ENCODE results near the gene TSLP. TPM values are rescaled to one million over a fixed set of nuclear protein-coding genes. Genes with fewer than 3 reads are reported as not detected.

Gene TSLP
- total and polyA plus RNA-seq, 2 of the 4 experiments (the other 2 are of a cell fraction), result 0.54 to 1.6 TPM

GRCh38 chr5:111058064-111058463 is 13.4 kb upstream of the TSLP start:
- no peak overlapping the region for H3K4ac ChIP-seq (ENCODE audit: low read depth, low read length)
- H4K8ac ChIP-seq (ENCODE audit: low read depth in 2 of 2, low read length in 2 of 2), result no peak overlapping the region
- in situ Hi-C loops (cut with MboI; ENCODE audit: low sequenced_read_pairs) (no loop called here), intact Hi-C loops (cut with micrococcal nuclease) (no loop called here), dilution Hi-C loops (cut with HindIII; ENCODE audit: low sequenced_read_pairs, unreplicated experiment) (no loop called here)
- no peak overlapping the region for H2BK120ac ChIP-seq (ENCODE audit: low read depth, low read length)
- no peak overlapping the region for H3K14ac ChIP-seq (replicated peaks; ENCODE audit: low read depth, low read length)
- ChIA-PET CTCF (interaction anchor here (1.3 kb wide), 1 partner anchor 39 kb away, joined by 4 read pairs; no protein-coding TSS in a partner anchor), POLR2A (ENCODE audit: unreplicated experiment) (no interaction called here)
- no peak overlapping the region for H3K4me3 ChIP-seq (ENCODE audit: insufficient read depth, low read depth, low read length)
- H2AK9ac ChIP-seq (replicated peaks; ENCODE audit: low read depth, low read length, poor library complexity), result no peak overlapping the region
- BruUV-seq (replicated peaks), result no TSS peak
- H3K56ac ChIP-seq (ENCODE audit: extremely low read depth, insufficient read depth, low read length), result no peak overlapping the region
- no peaks in the 10 kb centered on the region for H4K20me1 ChIP-seq (ENCODE audit: insufficient read depth, low read length)
- no peak overlapping the region for H4K91ac ChIP-seq (ENCODE audit: insufficient read depth, low read depth, low read length)
- no peak overlapping the region for H2BK20ac ChIP-seq (ENCODE audit: low read depth, low read length)
- H3K9ac ChIP-seq (ENCODE audit: low read depth, low read length), result no peak overlapping the region
- no peak overlapping the region for H3K18ac ChIP-seq (ENCODE audit: low read depth, low read length)
- ATAC-seq (ENCODE audit: low read depth), result no peak
- H3K4me1 ChIP-seq (ENCODE audit: control insufficient read depth, insufficient read depth, low read length), result no peaks in the 10 kb centered on the region
- H3K27ac ChIP-seq (ENCODE audit: insufficient read depth, low read length), result no peak overlapping the region
- no peak overlapping the region for H2AK5ac ChIP-seq (ENCODE audit: low read depth, low read length)
- no peaks in the 10 kb centered on the region for H3K27me3 ChIP-seq (ENCODE audit: control insufficient read depth, insufficient read depth, low read length)
- H3K4me2 ChIP-seq (ENCODE audit: low read depth, low read length), result no peak overlapping the region
- no peaks in the 10 kb centered on the region for H3K9me3 ChIP-seq (ENCODE audit: control insufficient read depth, insufficient read depth, low read length)
- no peak overlapping the region for H2BK15ac ChIP-seq (ENCODE audit: low read depth, low read length)
- H4K5ac ChIP-seq (ENCODE audit: low read depth, low read length), result no peak overlapping the region
- DNase-seq, result no peak
- no peaks in the 10 kb centered on the region for H3K79me1 ChIP-seq (ENCODE audit: low read depth in 1 of 2, low read length in 2 of 2)
- H2BK5ac ChIP-seq (ENCODE audit: low read depth, low read length, poor library complexity, severe bottlenecking), result no peak overlapping the region
- no peaks in the 10 kb centered on the region for H3K9me1 ChIP-seq (ENCODE audit: insufficient read depth, low read length)
- 0 out of 2 replicates have a peak overlapping the region, but pooled peaks have one; percentile 78 for H3K23ac ChIP-seq (ENCODE audit: low read depth, low read length)
- H2AFZ ChIP-seq (replicated peaks; ENCODE audit: low read length, poor library complexity), result no peak overlapping the region
- TF ChIP-seq ELK1 (IDR thresholded peaks at IDR 0.05; ENCODE audit: borderline replicate concordance, low read depth, low read length), result no peak
- no peak for TF ChIP-seq MXI1 (IDR thresholded peaks at IDR 0.05; ENCODE audit: borderline replicate concordance, low read depth, low read length)
- TF ChIP-seq FOS (IDR thresholded peaks at IDR 0.05; ENCODE audit: low read depth, low read length), result no peak
- TF ChIP-seq NFE2L2 (IDR thresholded peaks at IDR 0.05; ENCODE audit: low read depth, low read length), result no peak
- no peak for TF ChIP-seq RCOR1 (IDR thresholded peaks at IDR 0.05; ENCODE audit: insufficient replicate concordance, low read length)
- TF ChIP-seq MAZ (IDR thresholded peaks at IDR 0.05; ENCODE audit: borderline replicate concordance, low read depth, low read length), result no peak
- no peak for TF ChIP-seq MAFK (IDR thresholded peaks at IDR 0.05; ENCODE audit: low read depth, low read length)
- no peak for TF ChIP-seq USF2 (IDR thresholded peaks at IDR 0.05; ENCODE audit: low read depth, low read length)
- no peak for TF ChIP-seq POLR2A (IDR thresholded peaks at IDR 0.05; ENCODE audit: low read depth, low read length)
- TF ChIP-seq CTCF (conservative IDR thresholded peaks at IDR 0.05; ENCODE audit: low read depth, low read length), result no peak
- no peak for TF ChIP-seq BHLHE40 (IDR thresholded peaks at IDR 0.05; ENCODE audit: low read depth, low read length)
- no peak for TF ChIP-seq SMC3 (IDR thresholded peaks at IDR 0.05; ENCODE audit: low read depth, low read length)
- no peak for TF ChIP-seq CHD1 (IDR thresholded peaks at IDR 0.05; ENCODE audit: low read depth, low read length)
- TF ChIP-seq CEBPB (IDR thresholded peaks at IDR 0.05; ENCODE audit: low read depth, low read length), result no peak
- TF ChIP-seq RAD21 (IDR thresholded peaks at IDR 0.05; ENCODE audit: low read length), result no peak
- TF ChIP-seq RFX5 (IDR thresholded peaks at IDR 0.05; ENCODE audit: low read depth, low read length), result no peak
- no peaks in the 10 kb centered on the region for H3K36me3 ChIP-seq (ENCODE audit: control insufficient read depth, insufficient read depth, low read length)
